GM19372 (cell line): ENCODE results near the gene CENPA.
"Not testable (repeated sequence)": the region's sequence is repeated elsewhere in the genome, so short reads cannot be mapped to it uniquely, and the experiment has no call there.

Experiments
- ATAC-seq: cut with Tn5 transposase; IDR thresholded peaks from one replicate; pipeline ENCODE4 v1.9.1; 2021; ENCODE audit warnings: mild to moderate bottlenecking, low read depth, moderate library complexity; ENCODE audit not compliant: unreplicated experiment

The CENPA gene

DNA sequence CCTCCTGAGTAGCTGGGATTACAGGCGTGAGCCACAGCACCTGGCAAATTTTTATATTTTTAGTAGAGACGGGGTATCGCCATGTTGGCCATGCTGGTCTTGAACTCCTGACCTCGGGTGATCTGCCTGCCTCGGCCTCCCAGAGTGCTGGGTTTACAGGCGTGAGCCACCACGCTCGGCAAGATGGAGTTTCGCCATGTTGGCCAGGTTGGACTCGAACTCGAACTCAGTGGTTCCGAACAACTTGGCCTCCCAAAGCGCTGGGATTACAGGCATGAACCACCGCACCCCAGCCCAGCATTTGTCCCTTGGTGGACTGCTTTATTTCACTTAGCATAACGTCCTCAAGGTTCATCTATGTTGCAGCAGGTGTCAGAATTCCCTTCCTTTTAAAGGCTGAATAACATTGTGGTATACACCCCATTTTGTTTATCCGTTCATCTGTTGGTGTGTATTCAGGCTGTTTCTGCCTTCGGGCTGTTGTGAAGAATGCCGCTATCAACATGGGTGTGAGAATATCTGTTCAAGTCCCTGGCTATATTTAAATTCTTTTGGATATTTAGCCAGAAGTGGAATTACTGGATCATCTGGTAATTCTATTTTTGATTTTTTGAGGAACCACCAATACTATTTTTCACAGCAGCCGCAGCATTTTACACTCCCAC is 1.2 kb upstream of the CENPA start:
- ATAC-seq, result no peak

- peak; percentile 8 for ATAC-seq
Measured at GRCh38 chr2:26786207-26787028, 562 bp downstream of the CENPA start.

DNA sequence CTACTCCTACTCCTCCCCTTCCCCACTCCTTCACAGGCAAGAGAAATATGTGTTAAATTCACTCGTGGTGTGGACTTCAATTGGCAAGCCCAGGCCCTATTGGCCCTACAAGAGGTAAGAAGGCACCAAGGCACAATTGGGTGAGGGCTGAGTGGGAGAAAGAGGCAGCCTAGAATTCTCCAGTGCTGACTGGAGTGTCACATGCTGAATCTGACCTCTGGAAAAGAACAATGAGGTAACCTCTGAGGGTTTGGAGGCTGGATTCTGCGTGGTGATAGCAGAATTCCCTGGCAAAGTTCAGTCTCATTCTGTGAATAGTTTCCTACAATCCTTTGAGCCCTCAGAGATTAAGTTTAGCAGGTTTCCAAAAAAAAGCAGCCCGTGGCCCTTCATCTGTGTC is 6.9 kb downstream of the CENPA start:
- ATAC-seq, result no peak

DNA sequence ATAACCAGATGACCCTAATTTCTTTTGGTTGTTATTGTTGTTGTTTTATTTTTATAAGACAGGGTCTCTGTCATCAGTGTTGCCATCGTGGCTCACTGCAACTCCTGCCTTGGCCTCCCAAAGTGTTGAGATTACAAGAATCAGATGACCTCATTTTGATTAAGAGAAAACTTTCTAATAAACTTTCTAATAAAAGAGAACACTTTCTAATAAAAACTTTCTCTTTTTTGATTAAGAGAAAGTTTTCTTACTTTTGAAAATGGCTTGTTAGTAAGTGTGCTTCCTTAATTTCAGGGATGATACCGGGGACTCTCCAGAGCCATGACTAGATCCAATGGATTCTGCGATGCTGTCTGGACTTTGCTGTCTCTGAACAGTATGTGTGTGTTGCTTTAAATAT is 7.7 kb downstream of the CENPA start:
- ATAC-seq, result no peak

DNA sequence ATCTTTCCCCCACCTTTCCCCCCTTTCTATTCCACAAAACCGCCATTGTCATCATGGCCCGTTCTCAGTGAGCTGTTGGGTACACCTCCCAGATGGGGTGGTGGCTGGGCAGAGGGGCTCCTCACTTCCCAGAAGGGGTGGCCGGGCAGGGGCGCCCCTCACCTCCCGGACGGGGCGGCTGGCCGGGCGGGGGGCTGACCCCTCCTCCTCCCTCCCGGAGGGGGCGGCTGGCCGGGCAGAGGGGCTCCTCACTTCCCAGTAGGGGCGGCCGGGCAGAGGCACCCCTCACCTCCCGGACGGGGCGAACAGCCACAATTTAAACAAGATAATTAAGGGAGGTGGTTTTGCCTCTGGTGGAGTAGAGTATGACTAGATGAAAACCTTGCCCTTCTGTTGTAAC is 9.3 kb downstream of the CENPA start:
- ATAC-seq, result not testable (repeated sequence)

DNA sequence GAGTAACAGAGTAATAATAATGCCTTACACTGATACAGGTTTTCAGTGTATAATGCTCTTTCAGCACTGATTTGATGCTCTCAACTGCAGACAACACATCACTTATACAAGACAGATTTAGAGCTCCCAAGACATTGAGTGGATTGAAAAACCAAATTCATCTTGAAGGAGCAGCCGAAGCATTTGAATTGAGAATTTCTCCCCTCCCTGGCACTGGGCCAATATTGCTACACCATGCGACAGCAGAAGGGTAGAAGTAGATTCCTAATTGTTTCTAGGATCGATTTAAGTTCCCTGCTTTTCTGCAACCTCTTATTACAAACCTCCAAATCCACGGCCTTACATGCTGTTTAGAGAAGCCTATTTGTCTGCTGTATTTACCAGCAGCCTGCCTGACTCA is 15.5 kb downstream of the CENPA start:
- ATAC-seq, result no peak

DNA sequence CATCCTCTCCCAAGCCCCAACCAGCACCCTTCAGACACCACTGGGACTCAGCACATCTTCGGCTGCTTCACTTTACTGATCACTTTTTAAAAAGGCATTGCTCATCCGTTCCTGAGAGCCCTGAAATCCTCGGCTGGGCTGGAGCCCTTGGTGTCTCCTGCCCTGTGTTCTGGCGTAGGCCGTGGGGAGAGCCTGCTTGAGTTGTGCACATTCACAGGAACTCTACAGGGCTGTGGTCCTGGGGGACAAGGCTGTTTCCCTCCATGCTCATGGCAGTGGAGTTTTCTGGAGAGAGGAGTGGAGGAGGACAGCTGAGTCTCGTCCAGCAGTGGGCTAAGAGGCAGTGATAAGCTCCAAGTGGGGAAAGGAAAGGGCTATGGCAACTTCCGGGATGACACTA is 15.9 kb downstream of the CENPA start:
- ATAC-seq, result no peak

- no peak for ATAC-seq
Measured at GRCh38 chr2:26805241-26805676, 19.4 kb downstream of the CENPA start.

GRCh38 chr2:26807788-26808460 is 22.1 kb downstream of the CENPA start:
- no peak for ATAC-seq

DNA sequence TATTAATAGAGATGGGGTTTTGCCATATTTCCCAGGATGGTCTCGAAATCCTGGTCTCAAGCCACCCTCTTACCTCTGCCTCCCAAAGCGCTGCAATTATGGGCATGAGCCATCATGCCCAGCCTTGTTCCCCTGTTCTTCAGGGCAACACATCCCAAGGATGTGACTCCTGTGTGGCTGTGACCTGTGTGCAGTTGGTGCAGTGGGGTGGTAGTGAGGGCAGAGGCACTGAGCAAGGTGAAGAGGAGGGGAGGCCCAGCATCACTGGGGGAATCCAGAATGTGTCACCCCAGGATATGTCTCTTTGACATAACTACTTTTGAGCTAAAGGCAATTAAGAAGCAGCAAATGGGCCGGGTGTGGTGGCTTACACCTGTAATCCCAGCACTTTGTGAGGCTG is 23.4 kb downstream of the CENPA start:
- ATAC-seq, result no peak

DNA sequence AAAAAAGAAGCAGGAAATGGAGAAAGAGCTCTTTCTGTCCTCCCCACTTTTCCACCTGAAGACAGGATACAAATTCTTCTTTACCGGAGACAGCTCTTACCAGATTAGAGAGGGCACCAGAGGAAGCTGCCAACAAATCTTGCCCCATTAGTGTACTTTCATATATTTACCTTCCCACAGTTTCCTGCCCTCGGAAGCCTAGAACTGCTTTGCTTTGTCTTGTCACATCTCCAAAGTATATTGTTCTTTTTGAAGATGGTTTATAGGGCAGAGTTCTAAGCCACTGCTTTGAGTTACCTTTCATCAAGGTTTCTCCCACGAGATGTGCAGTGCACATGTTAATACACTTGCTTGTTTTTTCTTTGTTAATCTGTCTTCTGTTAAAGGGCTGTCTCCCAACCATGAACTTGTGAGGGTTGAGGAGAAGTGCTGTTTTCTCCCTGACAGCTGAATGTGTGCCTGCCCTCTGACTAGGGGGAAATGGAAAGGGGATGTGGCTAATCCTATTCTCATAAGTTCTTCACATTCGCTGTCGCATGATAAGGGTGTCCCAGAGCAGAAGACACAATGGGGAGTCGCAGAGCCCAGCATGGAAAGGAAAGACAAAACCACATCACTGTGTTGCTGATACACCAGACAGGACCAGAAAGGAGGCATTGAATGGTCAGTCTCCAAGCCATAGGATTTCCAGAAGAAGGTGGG is 24.2 kb downstream of the CENPA start:
- no peak for ATAC-seq

GRCh38 chr2:26811261-26811660 is 25.4 kb downstream of the CENPA start:
- no peak for ATAC-seq

DNA sequence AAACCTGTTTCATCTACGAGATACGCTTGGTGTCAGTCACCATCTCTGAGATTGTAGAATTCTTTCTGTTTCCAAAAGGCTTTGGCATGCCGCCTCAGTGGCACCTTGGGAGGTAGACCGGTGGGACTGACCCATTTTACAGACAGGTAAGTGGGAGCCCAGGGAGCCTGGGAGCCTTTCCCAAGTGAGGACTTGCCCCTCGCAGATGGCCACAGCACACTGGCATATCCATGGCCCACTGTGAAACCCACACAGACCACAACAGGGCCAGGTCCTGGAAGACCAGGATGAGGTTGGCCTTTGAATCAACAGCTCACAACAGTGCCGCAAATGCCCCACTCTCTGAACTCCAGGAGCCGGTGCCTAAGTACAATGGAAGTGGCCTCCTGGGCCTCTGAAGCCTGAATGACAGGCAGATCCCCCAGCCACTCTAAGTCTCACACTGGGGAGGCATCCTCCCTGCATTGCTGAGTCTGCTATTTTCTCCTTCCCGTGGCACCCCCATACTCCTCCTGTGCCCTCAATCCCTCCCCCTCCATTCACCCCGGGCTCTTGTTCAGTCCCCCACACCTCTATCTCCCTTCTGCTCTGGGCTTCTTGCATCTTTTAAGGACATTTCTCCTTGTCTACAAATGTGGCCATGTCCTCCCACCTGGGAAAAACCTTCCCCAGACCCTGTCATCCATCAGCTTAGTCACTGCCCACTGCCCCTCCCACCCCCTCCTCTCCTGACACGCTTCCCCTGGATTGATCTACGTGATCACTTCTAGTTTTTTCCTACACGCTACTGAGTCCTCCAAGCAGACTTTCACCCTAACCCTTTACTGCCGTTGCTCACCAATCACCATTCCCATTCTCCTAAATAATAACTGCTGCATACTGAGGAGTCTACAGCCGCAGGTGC is 26.2 kb downstream of the CENPA start:
- no peak for ATAC-seq

DNA sequence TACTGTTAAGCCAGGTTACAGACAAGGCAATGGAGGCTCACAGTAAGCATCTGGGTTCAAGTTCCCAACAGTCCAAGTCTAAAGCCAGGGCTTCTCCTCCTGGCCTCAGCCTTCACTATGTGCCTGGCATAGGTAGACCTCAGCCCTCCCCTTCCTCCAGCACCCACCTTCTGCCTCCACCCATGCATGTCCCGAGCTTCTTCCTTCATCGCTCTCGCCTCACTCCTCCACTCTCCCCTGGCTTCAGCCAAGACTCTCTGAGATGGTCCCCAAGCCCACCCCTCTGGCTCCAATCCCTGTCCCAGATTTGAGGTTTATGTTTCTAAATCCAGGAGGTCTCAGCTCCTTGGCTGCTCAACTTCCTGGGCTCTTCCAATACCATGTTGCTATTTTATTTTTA is 26.9 kb downstream of the CENPA start:
- no peak for ATAC-seq

DNA sequence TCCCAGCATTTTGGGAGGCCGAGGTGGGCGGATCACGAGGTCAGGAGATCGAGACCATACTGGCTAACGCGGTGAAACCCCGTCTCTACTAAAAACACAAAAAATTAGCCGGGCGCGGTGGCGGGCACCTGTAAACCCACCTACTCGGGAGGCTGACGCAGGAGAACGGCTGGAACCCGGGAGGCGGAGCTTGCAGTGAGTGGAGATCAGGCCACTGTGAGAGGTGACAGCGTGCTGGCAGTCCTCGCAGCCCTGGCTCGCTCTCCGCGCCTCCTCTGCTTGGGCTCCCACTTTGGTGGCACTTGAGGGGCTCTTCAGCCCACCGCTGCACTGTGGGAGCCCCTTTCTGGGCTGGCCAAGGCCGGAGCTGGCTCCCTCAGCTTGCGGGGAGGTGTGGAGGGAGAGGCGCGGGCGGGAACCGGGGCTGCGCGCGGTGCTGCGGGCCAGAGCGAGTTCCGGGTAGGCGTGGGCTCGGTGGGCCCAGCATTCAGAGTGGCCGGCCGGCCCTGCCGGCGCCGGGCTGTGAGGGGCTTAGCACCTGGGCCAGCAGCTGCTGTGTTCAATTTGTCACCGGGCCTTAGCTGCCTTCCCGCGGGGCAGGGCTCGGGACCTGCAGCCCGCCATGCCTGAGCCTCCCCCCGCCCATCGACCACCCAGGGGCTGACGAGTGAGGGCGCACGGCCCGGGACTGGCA is 28.4 kb downstream of the CENPA start:
- ATAC-seq, result not testable (repeated sequence)

DNA sequence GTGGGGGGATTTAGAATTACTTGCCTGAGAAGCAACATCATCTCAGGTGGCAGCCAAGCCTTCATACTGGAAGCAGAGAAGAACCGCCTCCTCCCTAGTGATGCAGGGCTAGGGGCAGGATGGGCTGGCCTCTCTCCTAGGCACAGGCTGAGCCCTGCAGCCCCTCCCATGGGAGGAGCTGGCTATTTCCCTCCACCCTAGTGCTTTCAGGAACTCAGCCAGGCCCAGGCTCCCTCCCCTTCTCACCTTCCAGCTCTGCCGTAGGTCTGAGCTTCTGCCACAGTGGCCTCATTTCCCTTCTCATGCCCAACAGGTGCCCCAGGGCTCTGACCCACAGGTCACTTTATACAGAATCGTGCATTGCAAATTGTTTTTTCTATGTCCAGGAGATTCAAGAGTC is 31.0 kb downstream of the CENPA start:
- no peak for ATAC-seq

DNA sequence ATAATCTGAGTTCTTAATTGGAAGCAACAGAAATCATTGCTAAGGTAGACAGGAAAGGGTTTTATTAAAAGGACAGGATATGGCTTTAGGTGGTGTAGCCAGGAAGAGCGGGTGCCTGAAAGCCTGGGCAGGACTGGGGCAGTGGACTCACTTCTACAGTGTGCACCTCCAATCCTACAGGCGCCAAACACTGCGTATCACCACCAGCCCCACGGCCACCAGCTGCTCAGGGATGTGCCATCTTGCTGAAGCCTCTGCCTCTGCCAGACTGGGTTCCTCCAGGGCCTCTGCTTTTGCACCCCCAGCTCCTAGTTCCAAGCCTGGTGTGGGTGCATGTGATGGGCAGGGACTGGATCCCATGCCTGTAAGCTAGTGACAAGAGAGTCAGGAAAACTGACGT is 32.4 kb downstream of the CENPA start:
- ATAC-seq, result no peak

DNA sequence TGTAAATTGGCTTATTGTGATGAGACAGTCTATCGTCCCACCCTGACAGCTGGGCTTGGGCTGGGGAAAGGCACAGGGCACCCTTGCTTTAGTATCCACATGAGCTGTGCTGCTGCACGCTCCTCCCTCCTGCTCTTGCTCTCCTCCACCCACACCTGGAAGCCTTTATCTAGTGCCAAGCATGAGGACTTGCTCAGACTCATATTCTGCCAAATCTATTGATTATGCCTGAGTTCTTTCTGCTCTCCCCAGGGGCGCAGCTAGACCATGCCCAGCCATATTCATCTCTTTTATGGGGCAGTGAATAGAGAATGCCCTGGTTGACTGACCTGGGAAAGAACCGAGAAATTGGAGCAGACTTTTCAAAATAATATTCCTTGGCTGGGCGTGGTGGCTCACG is 33.1 kb downstream of the CENPA start:
- no peak for ATAC-seq

GRCh38 chr2:26820932-26821331 is 35.1 kb downstream of the CENPA start:
- ATAC-seq, result no peak
